IgD-negative memory B cell (primary cell): ENCODE results near the gene CRISP1. TPM values are rescaled to one million over a fixed set of nuclear protein-coding genes. Genes with fewer than 3 reads are reported as not detected.
"Not testable (repeated sequence)": the region's sequence is repeated elsewhere in the genome, so short reads cannot be mapped to it uniquely, and the experiment has no call there.

Experiments used
- H3K27ac Mint-ChIP-seq, 3 donors: one replicate each; pipeline ENCODE4 v1.8.0; 2020 to 2022; ENCODE audit warnings: mild to moderate bottlenecking in 3 of 3, mixed read lengths in 3 of 3, moderate library complexity in 1 of 3
- H3K27me3 Mint-ChIP-seq: one replicate; pipeline ENCODE4 v1.8.0; 2021; ENCODE audit warnings: mixed read lengths
- H3K36me3 Mint-ChIP-seq: one replicate; pipeline ENCODE4 v1.8.0; 2020; ENCODE audit warnings: mild to moderate bottlenecking, mixed read lengths
- H3K4me1 Mint-ChIP-seq, 3 donors: one replicate each; pipeline ENCODE4 v1.8.0; 2020 to 2022; ENCODE audit warnings: mixed read lengths in 3 of 3, mild to moderate bottlenecking in 1 of 3
- H3K4me3 Mint-ChIP-seq, 4 donors: one replicate each; pipeline ENCODE4 v1.8.0; 2020 to 2022; ENCODE audit warnings: mild to moderate bottlenecking in 4 of 4, mixed read lengths in 4 of 4, moderate library complexity in 3 of 4
- H3K9me3 Mint-ChIP-seq, 3 donors: one replicate each; pipeline ENCODE4 v1.8.0; 2020 to 2021; ENCODE audit warnings: mixed read lengths in 3 of 3, mild to moderate bottlenecking in 1 of 3
- polyA plus RNA-seq: library from polyadenylated mRNA; unstranded; fragments of 300-500 nt; fragmentation: Illumina TruSeq; gene quantifications from one replicate; pipeline ENCODE4 v1.2.3, GENCODE V29; 2021

Gene CRISP1, protein sequence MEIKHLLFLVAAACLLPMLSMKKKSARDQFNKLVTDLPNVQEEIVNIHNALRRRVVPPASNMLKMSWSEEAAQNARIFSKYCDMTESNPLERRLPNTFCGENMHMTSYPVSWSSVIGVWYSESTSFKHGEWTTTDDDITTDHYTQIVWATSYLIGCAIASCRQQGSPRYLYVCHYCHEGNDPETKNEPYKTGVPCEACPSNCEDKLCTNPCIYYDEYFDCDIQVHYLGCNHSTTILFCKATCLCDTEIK
- polyA plus RNA-seq: not detected

DNA sequence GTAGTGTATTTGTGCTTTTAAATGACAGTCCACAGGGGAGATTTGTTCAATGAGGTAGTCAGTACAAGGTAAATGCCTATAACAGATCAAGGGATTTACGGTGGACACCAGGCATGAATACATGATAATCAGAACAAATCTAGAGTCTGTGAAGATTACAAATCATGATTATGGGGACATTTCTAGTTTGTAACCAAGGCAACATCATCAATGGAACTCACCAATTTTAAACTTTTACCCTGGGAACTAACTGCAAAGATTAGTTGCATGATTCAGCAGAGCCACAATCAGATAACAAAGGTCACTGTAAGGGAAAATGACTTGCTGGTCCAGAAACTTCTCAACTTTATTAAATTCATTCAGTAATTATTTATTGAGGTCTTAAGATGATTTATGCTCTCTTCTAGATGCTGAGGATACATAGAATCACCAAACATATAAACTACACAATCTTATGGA is at the start of gene CRISP1:
TSS of gene CRISP1 (minus strand) at position 51 of the 459 bp plus-strand sequence. CDS start 9,135 bp downstream, outside the sequence.
- H3K4me1 Mint-ChIP-seq: no peaks in the 10 kb centered on the region
- no peaks in the 10 kb centered on the region for H3K36me3 Mint-ChIP-seq
- no peaks in the 10 kb centered on the region for H3K27me3 Mint-ChIP-seq
- H3K4me3 Mint-ChIP-seq: no peak within 1 kb of the TSS
- H3K27ac Mint-ChIP-seq: no peak within 1 kb of the TSS
- H3K9me3 Mint-ChIP-seq: peaks cover 2 to 3% (median 2%) of the 10 kb centered on the region in 3 donors

DNA sequence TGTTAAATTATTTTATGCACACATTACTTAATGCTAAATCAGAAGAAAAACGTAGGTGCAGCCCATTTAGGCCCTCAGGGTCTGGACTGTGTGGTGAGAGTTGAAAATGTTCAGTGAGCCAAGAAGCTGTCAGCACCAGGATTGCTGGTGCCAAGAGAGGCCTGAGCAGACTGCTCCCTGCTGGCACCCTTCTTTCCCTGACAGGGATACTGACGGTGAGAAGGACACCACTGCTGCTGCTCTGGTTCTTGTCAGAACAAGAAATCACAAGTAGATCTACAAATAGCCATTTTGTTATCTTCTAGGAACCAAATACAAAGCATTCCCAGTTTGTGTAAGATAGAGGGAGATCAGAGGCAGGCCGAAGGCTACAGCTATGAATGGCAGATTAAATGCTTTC is 48.7 kb upstream of the CRISP1 start:
- H3K27me3 Mint-ChIP-seq: no peaks in the 10 kb centered on the region
- no peak overlapping the region for H3K4me3 Mint-ChIP-seq
- peaks cover 0 to 1% (median 0%) of the 10 kb centered on the region in 3 donors for H3K4me1 Mint-ChIP-seq
- no peak overlapping the region for H3K27ac Mint-ChIP-seq
- H3K36me3 Mint-ChIP-seq: no peaks in the 10 kb centered on the region
- peaks cover 0 to 4% (median 0%) of the 10 kb centered on the region in 3 donors for H3K9me3 Mint-ChIP-seq

DNA sequence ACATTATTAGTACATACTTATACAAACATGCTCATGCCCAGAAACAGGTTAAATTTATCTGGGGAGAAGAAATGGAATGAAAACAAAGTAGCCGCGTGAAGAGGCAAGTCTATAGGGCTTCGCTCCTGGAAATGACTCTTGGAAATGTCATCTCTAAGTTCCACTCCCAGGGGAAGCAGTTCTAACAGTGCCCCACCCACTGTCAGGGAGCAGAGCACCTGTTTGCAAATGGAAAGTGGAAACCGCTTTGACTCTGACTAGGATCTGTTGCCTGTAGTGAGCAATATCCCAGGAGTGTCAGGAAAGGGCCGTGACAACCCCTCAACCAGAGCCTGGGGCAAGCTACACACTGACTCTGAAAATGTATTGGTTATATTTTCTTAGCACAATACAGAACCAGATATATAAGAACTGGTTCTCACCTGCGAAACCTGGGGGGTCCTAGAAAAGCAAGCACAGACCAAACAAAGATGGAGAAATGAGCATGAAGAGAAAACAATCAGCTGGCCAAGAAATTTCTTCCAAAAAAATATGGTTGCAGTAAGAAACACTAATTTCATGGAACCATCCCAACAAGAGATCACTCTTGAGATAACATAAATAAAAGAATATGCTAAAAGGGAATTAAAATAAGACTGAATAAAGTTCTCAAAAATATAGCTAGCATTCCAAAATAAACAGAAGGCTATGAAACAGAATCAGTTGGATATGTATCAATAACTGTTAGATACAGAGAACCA is 47.5 kb upstream of the CRISP1 start:
- H3K27me3 Mint-ChIP-seq: no peaks in the 10 kb centered on the region
- peaks cover 0 to 1% (median 0%) of the 10 kb centered on the region in 3 donors for H3K4me1 Mint-ChIP-seq
- H3K4me3 Mint-ChIP-seq: no peak overlapping the region
- no peak overlapping the region for H3K27ac Mint-ChIP-seq
- no peaks in the 10 kb centered on the region for H3K36me3 Mint-ChIP-seq
- peaks cover 0 to 4% (median 0%) of the 10 kb centered on the region in 3 donors for H3K9me3 Mint-ChIP-seq

DNA sequence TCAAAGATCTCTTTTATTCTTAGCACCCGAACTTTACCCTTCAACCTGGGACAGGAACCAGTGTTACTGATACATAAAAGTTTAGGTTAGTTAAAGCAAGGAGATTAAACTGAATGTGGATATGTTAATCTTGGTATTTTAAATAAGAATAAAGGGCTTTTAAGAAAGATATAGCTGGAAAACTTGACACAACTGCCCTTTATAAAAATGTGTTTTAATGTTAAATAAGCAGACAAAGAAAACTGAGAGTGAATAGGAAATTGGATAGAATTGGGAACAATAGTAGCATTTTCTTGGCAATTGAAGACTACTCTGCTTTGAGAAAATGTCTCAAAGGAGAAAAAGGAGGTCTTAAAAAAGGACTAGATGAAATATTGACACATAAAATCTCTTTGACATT is 45.9 kb upstream of the CRISP1 start:
- peaks cover 0 to 1% (median 0%) of the 10 kb centered on the region in 3 donors for H3K4me1 Mint-ChIP-seq
- H3K27me3 Mint-ChIP-seq: no peaks in the 10 kb centered on the region
- H3K36me3 Mint-ChIP-seq: no peaks in the 10 kb centered on the region
- no peak overlapping the region for H3K27ac Mint-ChIP-seq
- no peak overlapping the region for H3K4me3 Mint-ChIP-seq
- no peaks in the 10 kb centered on the region for H3K9me3 Mint-ChIP-seq

DNA sequence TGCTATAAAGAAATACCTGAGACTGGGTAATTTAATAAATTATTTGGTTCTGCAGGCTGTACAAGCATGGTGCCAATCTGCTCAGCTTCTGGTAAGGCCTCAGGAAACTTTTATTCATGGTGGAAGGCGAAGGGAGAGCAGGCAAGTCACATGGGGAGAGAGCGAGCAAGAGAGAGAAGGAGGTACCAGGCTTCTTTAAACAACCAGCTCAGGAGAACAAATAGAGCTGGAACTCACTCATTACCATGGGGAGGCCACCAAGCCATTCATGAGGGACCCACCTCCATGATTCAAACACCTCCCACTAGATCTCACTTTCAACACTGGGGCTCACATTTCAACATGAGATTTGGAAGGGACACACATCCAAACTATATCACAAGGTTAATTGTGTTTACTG is 44.9 kb upstream of the CRISP1 start:
- no peak overlapping the region for H3K4me3 Mint-ChIP-seq
- H3K9me3 Mint-ChIP-seq: no peaks in the 10 kb centered on the region
- H3K4me1 Mint-ChIP-seq: peaks cover 0 to 1% (median 0%) of the 10 kb centered on the region in 3 donors
- no peaks in the 10 kb centered on the region for H3K36me3 Mint-ChIP-seq
- H3K27ac Mint-ChIP-seq: no peak overlapping the region
- no peaks in the 10 kb centered on the region for H3K27me3 Mint-ChIP-seq

GRCh38 chr6:49909563-49909962 is 43.2 kb upstream of the CRISP1 start:
- H3K27me3 Mint-ChIP-seq: no peaks in the 10 kb centered on the region
- H3K9me3 Mint-ChIP-seq: no peaks in the 10 kb centered on the region
- no peak overlapping the region for H3K4me3 Mint-ChIP-seq
- H3K36me3 Mint-ChIP-seq: no peaks in the 10 kb centered on the region
- H3K4me1 Mint-ChIP-seq: peaks cover 0 to 1% (median 0%) of the 10 kb centered on the region in 3 donors
- H3K27ac Mint-ChIP-seq: no peak overlapping the region

DNA sequence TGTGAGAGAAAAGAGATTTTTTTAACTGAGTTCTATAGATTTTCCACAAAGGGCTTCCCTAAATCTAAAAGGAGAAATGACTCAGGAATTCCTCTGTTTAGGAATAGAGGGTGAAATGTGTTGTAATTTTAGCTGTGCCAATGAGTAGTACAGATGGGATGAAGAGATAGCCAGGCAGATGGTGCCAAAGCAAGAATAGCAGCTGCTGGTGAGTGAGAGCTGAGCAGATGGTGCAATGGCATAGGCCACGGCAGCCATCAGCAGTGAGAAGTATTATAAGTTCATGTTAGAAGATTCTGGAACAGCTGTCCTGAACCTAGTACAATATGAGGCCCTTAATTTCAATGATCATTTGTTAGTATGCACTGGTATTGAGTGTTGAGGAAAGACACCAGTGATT is 40.2 kb upstream of the CRISP1 start:
- H3K4me1 Mint-ChIP-seq: no peaks in the 10 kb centered on the region
- H3K4me3 Mint-ChIP-seq: no peak overlapping the region
- no peaks in the 10 kb centered on the region for H3K36me3 Mint-ChIP-seq
- no peak overlapping the region for H3K27ac Mint-ChIP-seq
- peaks cover 0 to 2% (median 0%) of the 10 kb centered on the region in 3 donors for H3K9me3 Mint-ChIP-seq
- no peaks in the 10 kb centered on the region for H3K27me3 Mint-ChIP-seq

GRCh38 chr6:49905296-49905695 is 39.0 kb upstream of the CRISP1 start:
- Mint-ChIP-seq H3K4me3 (no peak overlapping the region), H3K36me3 (no peaks in the 10 kb centered on the region), H3K9me3 (peaks cover 0 to 3% (median 0%) of the 10 kb centered on the region in 3 donors), H3K4me1 (no peaks in the 10 kb centered on the region), H3K27ac (no peak overlapping the region), H3K27me3 (no peaks in the 10 kb centered on the region)

GRCh38 chr6:49902856-49903255 is 36.5 kb upstream of the CRISP1 start:
- no peaks in the 10 kb centered on the region for H3K27me3 Mint-ChIP-seq

GRCh38 chr6:49898904-49899566 is 32.7 kb upstream of the CRISP1 start:
- Mint-ChIP-seq H3K4me1 (no peaks in the 10 kb centered on the region), H3K4me3 (no peak overlapping the region)

More at GRCh38 chr6:49902856-49903255, 36.5 kb upstream of the CRISP1 start:
- H3K4me1 Mint-ChIP-seq: no peaks in the 10 kb centered on the region
- peaks cover 0 to 3% (median 2%) of the 10 kb centered on the region in 3 donors for H3K9me3 Mint-ChIP-seq
- no peaks in the 10 kb centered on the region for H3K36me3 Mint-ChIP-seq
- no peak overlapping the region for H3K27ac Mint-ChIP-seq
- no peak overlapping the region for H3K4me3 Mint-ChIP-seq

GRCh38 chr6:49895553-49895952 is 29.2 kb upstream of the CRISP1 start:
- not testable (repeated sequence) for H3K27me3 Mint-ChIP-seq, H3K4me1 Mint-ChIP-seq, H3K27ac Mint-ChIP-seq, H3K36me3 Mint-ChIP-seq, H3K4me3 Mint-ChIP-seq
- peaks cover 2 to 17% (median 4%) of the 10 kb centered on the region in 3 donors for H3K9me3 Mint-ChIP-seq

More at GRCh38 chr6:49898904-49899566, 32.7 kb upstream of the CRISP1 start:
- Mint-ChIP-seq H3K36me3 (no peaks in the 10 kb centered on the region), H3K27me3 (no peaks in the 10 kb centered on the region), H3K9me3 (peaks cover under 1 to 20% (median 2%) of the 10 kb centered on the region in 3 donors), H3K27ac (no peak overlapping the region)

DNA sequence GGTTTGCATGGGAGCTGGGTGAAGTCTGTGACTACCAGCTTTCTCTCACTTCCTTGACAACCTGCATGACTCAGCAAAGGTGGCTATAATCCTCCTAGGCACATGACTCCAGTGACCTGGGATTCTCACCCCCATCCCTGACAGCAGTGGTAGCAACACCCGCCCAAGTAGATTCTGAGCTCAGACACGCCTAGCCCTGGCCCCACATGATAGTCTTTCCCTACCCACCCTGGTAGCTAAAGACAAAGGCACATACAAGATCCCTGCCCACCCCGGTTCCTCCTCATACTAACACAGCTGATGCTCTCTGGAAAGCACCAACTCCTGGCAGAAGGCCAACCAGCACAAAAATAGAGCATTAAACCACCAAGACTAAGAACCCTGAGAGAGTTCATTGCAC is 25.9 kb upstream of the CRISP1 start:
- H3K4me1 Mint-ChIP-seq: no peaks in the 10 kb centered on the region
- H3K27ac Mint-ChIP-seq: peak overlapping the region in 1 of 3 donors; percentile 12
- no peaks in the 10 kb centered on the region for H3K36me3 Mint-ChIP-seq
- no peak overlapping the region for H3K4me3 Mint-ChIP-seq
- peaks cover 3 to 17% (median 8%) of the 10 kb centered on the region in 3 donors for H3K9me3 Mint-ChIP-seq
- no peaks in the 10 kb centered on the region for H3K27me3 Mint-ChIP-seq

GRCh38 chr6:49890988-49891387 is 24.7 kb upstream of the CRISP1 start:
- H3K4me3 Mint-ChIP-seq: no peak overlapping the region
- H3K9me3 Mint-ChIP-seq: peaks cover 5 to 13% (median 8%) of the 10 kb centered on the region in 3 donors
- no peak overlapping the region for H3K27ac Mint-ChIP-seq
- no peaks in the 10 kb centered on the region for H3K36me3 Mint-ChIP-seq
- H3K4me1 Mint-ChIP-seq: no peaks in the 10 kb centered on the region
- no peaks in the 10 kb centered on the region for H3K27me3 Mint-ChIP-seq

- Mint-ChIP-seq H3K4me1 (no peaks in the 10 kb centered on the region), H3K36me3 (no peaks in the 10 kb centered on the region), H3K4me3 (no peak overlapping the region), H3K27ac (no peak overlapping the region), H3K9me3 (peaks cover 6 to 11% (median 9%) of the 10 kb centered on the region in 3 donors), H3K27me3 (no peaks in the 10 kb centered on the region)
These were observed 22.6 kb upstream of the CRISP1 start for GRCh38 chr6:49888742-49889431.
